ENCODE data around the gene DNAJC11. TPM values are rescaled to one million over a fixed set of nuclear protein-coding genes. Genes with fewer than 3 reads are reported as not detected.

Gene DNAJC11
- total RNA-seq, 1 experiment from 2014 or later, result 75.8 TPM

DNA sequence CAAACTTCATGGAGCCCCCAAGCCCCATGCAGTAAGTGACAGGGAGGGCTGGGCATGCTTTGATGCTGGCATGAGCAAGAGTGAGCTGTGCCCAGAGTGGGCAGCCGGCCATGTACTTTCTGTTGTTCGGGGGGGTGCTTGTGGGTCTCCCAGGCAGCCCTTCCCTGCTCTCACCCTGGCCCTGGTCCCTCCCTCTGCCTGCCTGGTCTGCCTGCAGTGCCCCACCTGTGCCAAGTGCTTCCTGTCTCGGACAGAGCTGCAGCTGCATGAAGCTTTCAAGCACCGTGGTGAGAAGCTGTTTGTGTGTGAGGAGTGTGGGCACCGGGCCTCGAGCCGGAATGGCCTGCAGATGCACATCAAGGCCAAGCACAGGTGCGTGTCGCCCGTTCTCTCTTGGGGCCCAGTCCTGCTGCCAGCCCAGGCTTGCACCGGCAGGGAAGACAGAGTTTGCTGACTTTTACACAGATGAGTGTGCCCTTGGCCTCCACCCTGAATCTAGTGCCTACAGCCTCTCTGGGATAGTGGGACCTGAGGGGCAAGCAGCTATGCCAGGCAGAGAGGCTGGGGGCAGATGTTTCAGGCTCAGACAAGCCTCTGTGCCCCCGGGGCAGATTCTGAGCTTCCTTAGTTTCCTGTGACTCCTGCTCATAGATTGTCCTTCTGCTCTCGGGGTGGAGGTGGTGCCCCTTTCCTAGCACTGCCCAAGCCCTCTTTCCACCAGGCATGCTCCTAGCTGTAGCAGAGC is 114.2 kb downstream of the DNAJC11 start:
- no peak overlapping the region for H3K4me3 ChIP-seq (ENCODE audit: insufficient read depth, low read depth, low read length)
- peak; percentile 39 for DNase-seq
- peaks cover 7% of the 10 kb centered on the region for H3K36me3 ChIP-seq (replicated peaks; ENCODE audit: control insufficient read depth, insufficient read depth, low read length)
- H3K27me3 ChIP-seq (ENCODE audit: control insufficient read depth, insufficient read depth, low read length), result no peaks in the 10 kb centered on the region

DNA sequence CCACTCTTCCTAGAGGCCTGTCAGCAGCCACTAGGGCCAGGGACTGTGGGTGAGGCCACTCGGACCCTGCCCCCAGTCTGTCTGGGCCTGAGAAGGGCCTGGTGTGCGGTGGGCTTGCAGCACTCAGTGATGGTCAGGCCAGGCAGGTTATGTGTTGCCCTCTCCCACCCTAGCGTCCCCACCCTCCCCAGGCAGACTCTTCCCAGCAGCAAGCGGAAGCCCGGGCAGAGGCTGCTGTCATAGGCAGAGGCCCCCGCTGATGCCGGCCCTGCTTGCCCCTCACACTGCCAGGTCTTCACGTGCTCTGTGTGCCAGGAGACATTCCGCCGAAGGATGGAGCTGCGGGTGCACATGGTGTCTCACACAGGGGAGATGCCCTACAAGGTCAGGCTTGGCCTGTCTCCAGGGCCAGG is 115.2 kb downstream of the DNAJC11 start:
- DNase-seq, result peak; percentile 46
- Histone ChIP-seq H3K27me3 (ENCODE audit: control insufficient read depth, insufficient read depth, low read length) (no peaks in the 10 kb centered on the region), H3K36me3 (replicated peaks; ENCODE audit: control insufficient read depth, insufficient read depth, low read length) (peaks cover 5% of the 10 kb centered on the region), H3K4me3 (ENCODE audit: insufficient read depth, low read depth, low read length) (no peak overlapping the region)

DNA sequence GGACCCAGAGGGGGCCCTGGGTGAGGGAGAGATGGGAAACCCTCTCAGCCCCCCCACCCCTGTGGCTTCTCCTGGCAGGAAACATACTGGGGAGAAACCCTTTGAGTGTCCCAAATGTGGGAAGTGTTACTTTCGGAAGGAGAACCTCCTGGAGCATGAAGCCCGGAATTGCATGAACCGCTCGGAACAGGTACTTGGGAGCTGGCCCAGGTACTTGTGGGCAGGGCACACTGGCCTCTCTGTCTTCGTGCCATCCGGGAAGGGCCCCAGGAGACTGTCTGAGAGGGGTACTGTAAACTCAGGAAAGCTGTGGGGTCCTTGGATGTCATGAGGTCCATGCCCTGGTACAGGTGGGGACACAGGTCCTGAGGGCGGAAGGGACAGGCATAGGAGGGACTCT is 115.8 kb downstream of the DNAJC11 start:
- no peak overlapping the region for H3K4me3 ChIP-seq (ENCODE audit: insufficient read depth, low read depth, low read length)
- DNase-seq, result no peak
- H3K36me3 ChIP-seq (replicated peaks; ENCODE audit: control insufficient read depth, insufficient read depth, low read length), result peaks cover 5% of the 10 kb centered on the region

DNA sequence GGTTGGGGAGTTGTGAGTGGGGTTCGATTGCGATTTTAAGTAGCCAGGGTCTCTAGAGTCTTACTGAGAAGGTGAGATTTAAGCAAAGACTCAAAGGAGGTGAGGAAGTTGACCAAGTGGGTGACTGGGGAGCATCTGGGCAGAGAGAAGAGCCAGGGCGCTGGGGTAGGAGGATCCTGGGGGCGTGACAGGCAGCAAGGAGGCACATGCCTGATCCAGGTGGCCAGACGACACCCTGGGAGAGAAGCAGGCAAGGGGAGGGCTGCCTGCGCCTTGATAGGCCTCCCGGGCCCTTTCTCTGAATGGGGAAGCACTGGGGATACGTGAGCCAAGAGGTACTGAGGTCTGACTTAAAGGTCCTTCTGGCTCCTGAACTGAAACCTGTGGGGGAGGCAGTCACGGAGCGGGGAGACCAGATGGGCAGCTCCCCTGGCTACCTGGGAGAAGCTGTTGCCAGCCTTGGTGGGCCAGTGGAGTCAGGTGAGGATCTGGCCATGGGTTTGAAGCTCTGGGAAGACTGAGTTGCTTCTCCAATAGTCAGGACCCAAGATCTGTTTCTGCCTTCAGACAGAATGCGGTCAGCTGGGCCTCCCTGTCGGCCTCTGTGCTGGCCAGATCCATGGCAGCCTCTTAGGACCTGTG is 116.4 kb downstream of the DNAJC11 start:
- peak; percentile 61 for DNase-seq
- H3K36me3 ChIP-seq (replicated peaks; ENCODE audit: control insufficient read depth, insufficient read depth, low read length), result peaks cover 5% of the 10 kb centered on the region
- no peak overlapping the region for H3K4me3 ChIP-seq (ENCODE audit: insufficient read depth, low read depth, low read length)
- no peaks in the 10 kb centered on the region for H3K27me3 ChIP-seq (ENCODE audit: control insufficient read depth, insufficient read depth, low read length)

More for the DNA sequence above, 115.8 kb downstream of the DNAJC11 start:
- H3K27me3 ChIP-seq (ENCODE audit: control insufficient read depth, insufficient read depth, low read length), result no peaks in the 10 kb centered on the region

Other genes with a start within 250 kb of the DNAJC11 start
- gene TNFRSF25, start 235.6 kb downstream of the DNAJC11 start, total RNA-seq (2014; rRNA removed; shearing (Covaris generic)), result 5.4 and 15.7 TPM in 2 replicates
- gene PLEKHG5, start 210.1 kb downstream of the DNAJC11 start, total RNA-seq (2014; rRNA removed; shearing (Covaris generic)), result 17.2 and 27.4 TPM in 2 replicates
- gene NOL9, start 147.3 kb downstream of the DNAJC11 start, total RNA-seq (2014; rRNA removed; shearing (Covaris generic)), result 32.7 and 37.2 TPM in 2 replicates
- gene TAS1R1, start 146.5 kb downstream of the DNAJC11 start, total RNA-seq (2014; rRNA removed; shearing (Covaris generic)), result 0.10 and 0.15 TPM in 2 replicates
- 40.3 and 40.4 TPM in 2 replicates for gene ZBTB48, start 121.8 kb downstream of the DNAJC11 start, total RNA-seq (2014; rRNA removed; shearing (Covaris generic))
- 35.0 and 41.1 TPM in 2 replicates for gene KLHL21, start 98.9 kb downstream of the DNAJC11 start, total RNA-seq (2014; rRNA removed; shearing (Covaris generic))
- gene PHF13, start 88.1 kb downstream of the DNAJC11 start, total RNA-seq (2014; rRNA removed; shearing (Covaris generic)), result 36.6 and 44.5 TPM in 2 replicates
- 47.7 and 62.9 TPM in 2 replicates for gene THAP3, start 76.9 kb downstream of the DNAJC11 start, total RNA-seq (2014; rRNA removed; shearing (Covaris generic))
- gene CAMTA1, start 83.6 kb upstream of the DNAJC11 start, total RNA-seq (2014; rRNA removed; shearing (Covaris generic)), result 98.8 and 102 TPM in 2 replicates

Measured in H7 (cell line).